ENCODE measurements around the gene C2CD4D.

The C2CD4D gene

DNA sequence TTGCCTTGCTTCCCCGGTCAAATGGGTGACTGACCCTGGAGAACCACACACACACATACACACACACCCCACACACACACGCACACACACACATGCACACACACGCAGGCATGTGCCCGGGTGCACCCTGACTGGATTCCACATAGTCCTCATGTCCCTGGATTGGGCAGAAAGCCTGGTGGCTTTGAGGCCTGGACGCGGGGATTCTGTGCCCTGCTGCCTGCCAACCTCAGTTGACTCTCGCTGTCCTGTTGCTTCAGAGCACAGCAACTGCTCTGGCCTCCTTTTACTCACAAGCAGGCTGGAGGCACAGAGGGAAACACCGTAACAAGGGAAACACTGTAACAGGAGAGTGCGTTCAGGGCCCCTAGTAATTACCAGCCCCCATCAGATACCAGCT, 14.4 kb downstream of the C2CD4D start:
- no peak for TF ChIP-seq CTCF (IDR thresholded peaks at IDR 0.05; ENCODE audit: low read depth, low read length, missing control alignments)
- Histone ChIP-seq H3K27me3 (replicated peaks) (peaks cover 6% of the 10 kb centered on the region), H3K36me3 (replicated peaks) (no peaks in the 10 kb centered on the region), H3K27ac (no peak overlapping the region), H3K4me3 (ENCODE audit: low read depth, low read length) (no peak overlapping the region)
- DNase-seq, result no peak
- in situ Hi-C loops (cut with HindIII; ENCODE audit: low pct_ligation_motif_present, low sequenced_read_pairs), result no loop called here

GRCh38 chr1:151823175-151823574, 16.4 kb downstream of the C2CD4D start:
- no peak for DNase-seq
- TF ChIP-seq CTCF (IDR thresholded peaks at IDR 0.05; ENCODE audit: low read depth, low read length, missing control alignments), result no peak
- Histone ChIP-seq H3K27me3 (replicated peaks) (peaks cover 6% of the 10 kb centered on the region), H3K27ac (no peak overlapping the region), H3K4me3 (ENCODE audit: low read depth, low read length) (no peak overlapping the region), H3K36me3 (replicated peaks) (no peaks in the 10 kb centered on the region)
- in situ Hi-C loops (cut with HindIII; ENCODE audit: low pct_ligation_motif_present, low sequenced_read_pairs), result no loop called here

DNA sequence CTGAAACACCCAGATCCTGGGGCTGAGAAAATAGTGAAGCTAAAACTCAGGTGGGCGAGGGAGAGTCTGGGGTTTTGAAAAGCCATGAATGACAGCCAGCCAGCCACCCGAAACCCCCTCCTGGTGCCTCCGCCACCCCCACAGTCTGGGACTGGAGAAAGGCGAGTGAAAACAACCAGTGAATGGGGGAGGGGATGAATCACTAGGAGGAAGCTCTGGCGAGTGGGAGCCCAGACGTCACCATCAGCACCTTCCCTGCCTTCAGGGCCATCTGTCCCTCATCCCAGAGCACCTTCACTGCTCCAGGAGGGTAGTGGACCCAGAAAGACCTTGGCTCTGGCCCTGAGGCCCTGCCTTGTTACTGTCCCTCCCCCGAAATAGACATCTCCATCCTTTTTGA, 17.2 kb downstream of the C2CD4D start:
- H3K36me3 ChIP-seq (replicated peaks), result no peaks in the 10 kb centered on the region
- TF ChIP-seq CTCF (IDR thresholded peaks at IDR 0.05; ENCODE audit: low read depth, low read length, missing control alignments), result no peak
- H3K4me3 ChIP-seq (ENCODE audit: low read depth, low read length), result no peak overlapping the region
- in situ Hi-C loops (cut with HindIII; ENCODE audit: low pct_ligation_motif_present, low sequenced_read_pairs), result no loop called here
- H3K27me3 ChIP-seq (replicated peaks), result peaks cover 6% of the 10 kb centered on the region
- DNase-seq, result no peak
- no peak overlapping the region for H3K27ac ChIP-seq

GRCh38 chr1:151820940-151821339, 18.7 kb downstream of the C2CD4D start:
- H3K4me3 ChIP-seq (ENCODE audit: low read depth, low read length), result no peak overlapping the region
- TF ChIP-seq CTCF (IDR thresholded peaks at IDR 0.05; ENCODE audit: low read depth, low read length, missing control alignments), result no peak
- DNase-seq, result no peak
- peaks cover 6% of the 10 kb centered on the region for H3K27me3 ChIP-seq (replicated peaks)
- H3K36me3 ChIP-seq (replicated peaks), result no peaks in the 10 kb centered on the region
- no peak overlapping the region for H3K27ac ChIP-seq
- in situ Hi-C loops (cut with HindIII; ENCODE audit: low pct_ligation_motif_present, low sequenced_read_pairs), result no loop called here

- Histone ChIP-seq H3K27me3 (replicated peaks) (peaks cover 6% of the 10 kb centered on the region), H3K27ac (no peak overlapping the region), H3K36me3 (replicated peaks) (no peaks in the 10 kb centered on the region), H3K4me3 (ENCODE audit: low read depth, low read length) (no peak overlapping the region)
- TF ChIP-seq CTCF (IDR thresholded peaks at IDR 0.05; ENCODE audit: low read depth, low read length, missing control alignments), result no peak
- no peak for DNase-seq
- in situ Hi-C loops (cut with HindIII; ENCODE audit: low pct_ligation_motif_present, low sequenced_read_pairs), result no loop called here
Measured at GRCh38 chr1:151819976-151820623, 19.5 kb downstream of the C2CD4D start.

DNA sequence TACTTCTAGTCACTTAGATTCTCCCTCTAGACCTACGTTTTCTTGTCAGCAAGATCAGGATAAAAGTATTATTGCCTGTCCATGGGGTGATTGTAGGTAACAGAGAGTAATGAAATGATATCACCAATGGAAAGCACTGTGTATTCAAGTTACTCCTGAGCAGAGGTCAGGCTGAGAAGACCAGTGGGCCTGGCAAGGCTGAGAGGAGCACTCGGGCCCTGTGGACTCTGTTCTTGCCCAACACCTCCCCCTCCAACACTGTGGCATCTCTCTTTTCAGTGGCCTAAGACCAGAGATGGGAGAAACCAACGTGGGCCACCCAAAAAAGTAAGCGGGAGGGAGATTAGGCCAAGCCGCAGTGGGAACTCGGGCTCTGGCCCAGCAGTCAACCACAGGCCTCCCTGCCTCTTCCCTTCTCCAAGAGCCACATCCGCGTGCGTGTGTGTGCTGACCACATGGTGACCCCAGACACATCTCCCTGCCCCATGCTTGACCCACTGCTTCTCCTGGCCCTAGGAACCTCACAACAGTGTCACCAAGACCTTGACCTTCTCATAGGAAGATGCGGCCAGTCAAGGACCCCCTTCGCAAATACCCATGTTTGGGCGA, 20.3 kb downstream of the C2CD4D start:
- H3K36me3 ChIP-seq (replicated peaks), result no peaks in the 10 kb centered on the region
- no peak for TF ChIP-seq CTCF (IDR thresholded peaks at IDR 0.05; ENCODE audit: low read depth, low read length, missing control alignments)
- DNase-seq, result no peak
- no peak overlapping the region for H3K27ac ChIP-seq
- in situ Hi-C loops (cut with HindIII; ENCODE audit: low pct_ligation_motif_present, low sequenced_read_pairs), result no loop called here
- peaks cover 6% of the 10 kb centered on the region for H3K27me3 ChIP-seq (replicated peaks)
- H3K4me3 ChIP-seq (ENCODE audit: low read depth, low read length), result no peak overlapping the region
